AG08396 (cell line): ENCODE results near the gene KISS1R.

ENCODE experiments used
- DNase-seq: peaks from one replicate; pipeline ENCODE4 v3.0.0; 2012; ENCODE audit warnings: low spot score, mixed read lengths

The KISS1R gene

DNA sequence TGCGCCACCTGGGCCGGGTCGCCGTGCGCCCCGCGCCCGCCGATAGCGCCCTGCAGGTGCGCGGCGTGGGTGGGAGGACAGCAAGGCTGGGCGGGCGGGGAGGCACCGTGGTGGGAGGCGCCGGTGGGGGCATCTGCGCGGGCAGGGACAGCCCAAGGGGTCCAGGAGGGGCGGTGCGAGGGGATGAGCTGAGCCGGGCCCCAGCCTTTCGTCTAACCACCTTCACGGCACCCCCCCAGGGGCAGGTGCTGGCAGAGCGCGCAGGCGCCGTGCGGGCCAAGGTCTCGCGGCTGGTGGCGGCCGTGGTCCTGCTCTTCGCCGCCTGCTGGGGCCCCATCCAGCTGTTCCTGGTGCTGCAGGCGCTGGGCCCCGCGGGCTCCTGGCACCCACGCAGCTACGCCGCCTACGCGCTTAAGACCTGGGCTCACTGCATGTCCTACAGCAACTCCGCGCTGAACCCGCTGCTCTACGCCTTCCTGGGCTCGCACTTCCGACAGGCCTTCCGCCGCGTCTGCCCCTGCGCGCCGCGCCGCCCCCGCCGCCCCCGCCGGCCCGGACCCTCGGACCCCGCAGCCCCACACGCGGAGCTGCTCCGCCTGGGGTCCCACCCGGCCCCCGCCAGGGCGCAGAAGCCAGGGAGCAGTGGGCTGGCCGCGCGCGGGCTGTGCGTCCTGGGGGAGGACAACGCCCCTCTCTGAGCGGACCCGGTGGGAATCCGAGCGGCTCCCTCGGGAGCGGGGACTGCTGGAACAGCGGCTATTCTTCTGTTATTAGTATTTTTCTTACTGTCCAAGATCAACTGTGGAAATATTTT is 3.1 kb downstream of the KISS1R start:
- no peak for DNase-seq

DNA sequence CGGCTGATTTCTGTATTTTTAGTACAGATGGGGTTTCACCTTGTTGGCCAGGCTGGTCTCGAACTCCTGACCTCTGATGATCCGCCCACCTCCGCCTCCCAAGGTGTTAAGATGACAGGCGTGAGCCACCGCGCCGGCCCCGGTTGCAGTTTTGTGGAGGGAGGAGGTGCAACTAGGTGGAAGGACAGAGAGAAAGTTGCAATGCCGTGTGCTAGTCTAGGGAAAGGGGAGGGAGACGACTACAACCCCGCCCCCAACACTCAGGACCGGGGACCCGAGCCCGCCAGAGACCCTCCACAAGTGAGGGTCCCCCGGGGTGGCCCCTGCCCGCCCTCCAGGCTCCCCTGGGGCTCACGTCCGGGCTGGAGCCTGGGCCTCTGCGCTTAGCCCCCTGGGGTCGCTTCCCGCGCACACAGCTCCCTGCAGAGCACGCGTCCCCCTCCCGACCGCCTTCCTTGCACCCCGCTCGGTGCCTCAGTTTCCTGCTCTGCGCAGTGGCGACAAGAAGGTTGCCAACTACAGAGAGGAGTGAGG is 7.5 kb downstream of the KISS1R start:
- peak; percentile 20 for DNase-seq

DNA sequence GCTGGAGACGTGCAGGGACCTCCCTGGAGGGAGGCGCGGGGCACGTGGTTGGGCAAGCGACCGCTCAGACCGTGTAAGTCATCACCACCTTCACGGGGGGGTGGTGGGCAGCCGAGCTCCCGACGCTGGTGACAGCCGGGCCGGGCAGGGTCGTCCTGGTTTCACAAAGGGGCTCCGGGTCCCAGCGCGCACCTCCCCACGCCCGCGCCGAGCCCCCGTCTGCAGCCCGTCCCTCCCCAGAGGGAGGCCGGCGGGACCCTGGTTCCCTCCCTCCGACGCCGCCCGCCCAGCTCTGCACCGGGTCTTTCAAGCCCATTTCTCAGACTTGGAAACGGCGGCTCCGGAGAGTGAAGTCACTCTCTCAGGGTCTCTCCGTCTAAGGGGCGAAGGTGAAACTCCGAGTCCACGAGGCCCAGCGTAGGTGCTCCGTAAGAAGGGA is 8.0 kb downstream of the KISS1R start:
- peak; percentile 73 for DNase-seq

DNA sequence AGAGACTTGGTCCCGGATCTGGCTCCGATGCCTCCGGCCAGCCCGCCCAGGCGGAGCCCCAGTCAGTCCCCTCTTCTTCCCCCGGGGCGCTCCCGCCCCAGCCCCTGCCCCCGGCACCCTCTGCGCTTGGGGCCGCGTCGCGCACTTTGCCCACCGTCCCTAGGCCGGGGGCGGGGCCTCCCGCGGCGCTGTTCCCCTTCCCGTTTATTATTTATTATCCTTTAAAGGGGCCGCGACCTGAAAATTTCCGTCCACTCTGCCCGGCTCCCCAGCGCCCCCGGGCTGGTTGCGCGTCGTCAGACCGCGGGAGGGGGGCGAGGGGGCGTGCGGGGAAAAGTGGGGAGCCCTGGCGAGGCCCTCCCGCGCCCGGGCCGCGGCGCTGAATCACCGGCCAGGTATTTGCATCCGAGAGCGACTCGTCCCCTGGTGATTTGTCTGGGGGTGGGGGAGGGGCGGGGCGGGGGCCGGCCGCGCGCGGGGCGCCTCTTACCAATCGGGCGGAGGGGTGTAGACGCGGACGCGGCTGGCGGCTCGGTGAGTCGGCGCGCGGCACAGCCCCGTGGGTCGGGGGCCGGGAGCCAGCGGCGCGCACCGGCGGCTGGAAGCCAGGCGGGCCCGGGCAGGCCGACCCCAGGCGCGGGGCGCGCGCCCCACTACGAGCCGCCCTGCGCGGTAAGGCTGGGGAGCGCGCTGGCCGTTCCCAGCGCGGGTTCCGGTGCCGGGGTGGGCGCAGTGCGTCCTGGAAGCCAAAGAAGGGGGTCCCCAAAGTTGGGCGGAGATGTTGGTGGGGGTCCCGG is 8.6 kb downstream of the KISS1R start, which contains the start of gene ARID3A:
Gene ARID3A (plus strand): TSS at position 510 of the 797 bp plus-strand sequence. CDS start 3,494 bp downstream, outside the sequence.
- peak; percentile 95 for DNase-seq

DNA sequence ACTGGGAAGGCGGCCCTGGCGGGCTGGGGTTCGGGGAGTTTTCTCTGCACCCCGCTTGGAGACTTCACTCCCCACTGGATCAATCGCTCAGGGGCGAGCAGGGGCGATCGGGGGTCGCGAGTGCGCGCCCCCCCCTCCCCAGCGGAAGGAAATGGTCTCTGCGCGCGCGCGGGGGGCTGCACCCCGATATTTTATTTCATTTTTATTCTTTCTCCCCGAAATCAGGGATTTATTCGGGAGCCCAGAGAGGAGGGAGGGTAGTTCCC is 9.1 kb downstream of the KISS1R start:
- no peak for DNase-seq

DNA sequence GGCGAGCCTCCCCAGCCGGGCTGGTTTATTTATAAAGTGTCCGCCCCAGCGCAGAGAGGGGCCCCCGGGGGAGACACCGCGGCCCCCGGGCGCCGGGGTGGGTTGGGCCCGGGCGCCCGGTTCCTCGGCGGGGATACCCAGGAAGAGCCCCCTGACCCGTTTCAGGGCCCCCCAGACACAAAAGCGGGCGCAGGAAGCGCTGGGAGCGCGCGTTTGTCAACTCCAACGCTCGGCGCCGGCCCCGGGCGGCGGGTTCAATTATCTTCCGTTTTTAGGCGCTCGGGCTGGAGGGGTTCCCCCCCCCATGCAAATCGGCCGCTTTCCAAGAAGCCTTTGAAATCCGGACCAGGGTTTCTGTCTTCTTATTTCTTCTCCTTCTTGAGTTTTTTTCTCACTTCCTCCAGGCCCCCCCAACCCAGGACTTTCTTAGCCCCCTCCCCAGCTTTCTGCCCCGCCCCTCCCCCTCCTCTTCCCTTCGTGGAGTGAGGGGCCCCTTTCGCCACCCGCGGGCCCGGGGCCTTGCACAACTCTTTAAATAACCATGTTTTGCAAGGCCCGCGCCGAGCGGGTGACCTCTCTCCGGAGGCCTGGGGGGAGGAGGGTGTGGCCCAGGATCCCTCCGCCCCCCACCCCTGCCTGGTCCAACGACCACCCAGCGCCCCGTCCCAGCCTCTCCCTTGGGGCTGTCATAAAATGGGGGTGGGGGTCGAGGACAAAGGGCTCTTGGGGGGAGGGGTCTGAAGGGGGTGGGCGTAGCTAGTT is 9.6 kb downstream of the KISS1R start:
- peak; percentile 75 for DNase-seq

DNA sequence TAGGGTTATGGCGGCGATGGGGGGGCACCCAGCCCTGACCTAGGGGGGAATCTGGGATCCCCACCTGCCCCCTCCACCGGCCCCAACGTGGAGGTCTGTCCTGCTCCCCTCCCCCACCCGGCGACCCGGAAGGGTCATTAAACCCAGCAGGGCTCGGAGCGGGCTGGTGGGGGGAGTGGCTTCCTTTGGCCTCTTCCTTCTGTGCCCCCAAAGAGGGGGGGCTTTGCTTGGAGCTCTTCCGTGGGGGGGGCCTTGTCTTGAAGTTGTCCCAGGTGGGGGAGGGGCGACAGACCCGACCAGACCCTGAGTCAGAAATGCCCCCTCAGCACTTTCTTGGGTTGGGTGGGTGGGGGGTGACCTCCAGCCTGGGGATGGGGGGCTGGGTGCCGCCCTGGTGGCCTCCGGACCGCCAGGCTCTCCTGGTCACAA is 10.2 kb downstream of the KISS1R start:
- peak; percentile 45 for DNase-seq

DNA sequence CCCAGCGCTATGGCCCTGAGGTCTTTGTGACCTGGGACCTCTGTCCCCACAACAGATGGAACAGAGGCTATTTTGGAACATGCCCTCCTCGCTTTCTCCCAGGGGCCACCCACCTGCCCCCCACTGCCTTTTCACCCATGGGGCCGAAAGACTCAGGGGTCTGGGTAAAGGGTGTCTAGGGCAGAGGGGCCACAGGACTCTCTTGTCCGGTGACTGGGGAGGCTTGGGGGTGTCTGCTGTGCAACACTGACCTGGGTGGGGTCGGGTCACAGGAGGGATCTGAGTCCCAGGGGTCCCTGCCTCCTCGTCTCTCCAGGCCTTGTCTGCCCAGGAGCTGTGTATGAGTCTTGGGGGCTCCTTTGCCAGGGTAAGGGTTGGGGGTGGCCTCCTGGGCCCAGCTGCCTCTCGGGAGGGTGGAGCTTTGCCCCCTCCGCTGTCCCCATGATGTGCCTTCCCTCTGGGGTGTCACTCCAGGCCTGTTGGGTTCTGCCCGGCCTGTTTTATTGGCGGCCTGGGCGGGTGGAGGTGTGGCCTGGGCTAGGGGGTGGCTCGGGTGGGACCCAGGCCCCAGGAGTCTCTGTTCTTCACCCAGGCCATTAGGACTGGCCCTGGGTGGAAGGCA is 10.8 kb downstream of the KISS1R start:
- DNase-seq, result no peak

DNA sequence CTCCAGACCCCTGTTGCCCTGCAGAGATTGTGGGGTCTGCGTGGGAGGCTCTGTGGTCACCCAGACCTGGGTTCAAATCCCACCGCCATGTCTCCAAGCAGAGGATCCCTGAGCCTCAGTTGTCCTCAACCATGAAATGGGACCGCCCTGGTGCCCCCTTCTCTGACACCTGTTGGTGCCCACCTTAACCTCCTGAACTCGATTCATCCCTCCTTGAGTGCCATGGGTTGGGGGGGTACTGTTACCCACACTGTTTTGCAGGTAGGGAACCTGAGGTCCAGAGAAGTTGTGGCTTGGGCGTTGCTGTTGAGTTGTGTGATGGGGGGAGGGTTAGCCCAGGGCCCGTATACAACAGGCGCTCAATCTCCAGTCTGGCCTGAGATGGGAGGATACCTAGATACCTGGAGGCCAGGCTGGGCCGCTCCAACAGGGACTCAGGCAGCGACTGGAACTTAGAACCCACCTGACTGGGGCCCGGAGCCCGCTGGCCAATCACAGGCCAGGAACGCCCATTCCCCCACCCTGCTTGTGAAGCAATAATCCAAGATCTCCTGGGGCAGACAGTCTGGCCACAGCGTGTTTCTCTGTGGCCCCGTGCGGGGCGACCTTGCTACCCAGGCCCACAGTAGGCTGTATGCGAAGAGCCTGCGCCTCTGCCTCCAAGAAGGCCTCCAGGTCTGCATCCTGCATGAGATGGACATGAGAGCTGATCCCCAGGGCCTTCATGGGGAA is 11.5 kb downstream of the KISS1R start:
- peak; percentile 60 for DNase-seq

DNA sequence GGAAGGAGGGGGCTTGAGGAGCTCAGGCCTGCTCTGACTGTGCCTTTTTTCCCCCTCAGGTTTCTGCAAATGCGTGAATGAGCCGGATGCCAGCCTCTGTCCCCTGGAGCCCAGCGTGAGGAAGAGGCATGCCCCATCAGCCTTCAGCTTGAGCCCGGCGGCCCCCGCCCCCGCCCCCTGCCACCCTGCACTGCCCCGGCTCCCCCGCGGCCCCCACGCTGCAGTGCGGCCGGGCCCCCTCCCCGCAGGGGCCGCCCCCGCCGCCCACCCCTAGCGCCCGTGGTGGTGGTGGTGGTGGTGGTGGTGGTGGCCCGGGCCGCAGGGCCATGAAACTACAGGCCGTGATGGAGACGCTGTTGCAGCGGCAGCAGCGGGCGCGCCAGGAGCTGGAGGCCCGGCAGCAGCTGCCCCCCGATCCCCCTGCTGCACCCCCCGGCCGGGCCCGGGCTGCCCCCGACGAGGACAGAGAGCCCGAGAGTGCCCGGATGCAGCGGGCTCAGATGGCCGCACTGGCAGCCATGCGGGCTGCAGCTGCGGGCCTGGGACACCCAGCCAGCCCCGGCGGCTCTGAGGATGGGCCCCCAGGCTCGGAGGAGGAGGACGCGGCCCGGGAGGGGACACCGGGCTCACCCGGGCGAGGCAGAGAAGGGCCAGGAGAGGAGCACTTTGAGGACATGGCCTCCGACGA is 12.2 kb downstream of the KISS1R start:
- DNase-seq, result no peak

DNA sequence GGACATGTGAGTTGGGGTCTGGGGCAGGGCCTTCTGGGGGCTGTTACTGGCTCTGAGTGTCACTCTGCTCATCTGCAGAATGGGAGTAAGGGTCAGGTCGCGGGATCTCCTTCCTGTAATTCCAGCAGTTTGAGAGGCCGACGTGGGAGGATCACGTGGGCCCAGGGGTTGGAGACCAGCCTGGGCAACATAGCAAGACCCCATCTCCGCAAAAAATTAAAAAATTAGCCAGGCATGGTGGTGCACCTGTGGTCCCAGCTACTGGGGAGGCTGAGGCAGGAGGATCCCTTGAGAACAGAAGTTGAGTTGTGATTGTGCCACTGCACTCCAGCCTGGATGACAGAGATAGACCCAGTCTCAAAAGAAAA is 12.7 kb downstream of the KISS1R start:
- no peak for DNase-seq

DNA sequence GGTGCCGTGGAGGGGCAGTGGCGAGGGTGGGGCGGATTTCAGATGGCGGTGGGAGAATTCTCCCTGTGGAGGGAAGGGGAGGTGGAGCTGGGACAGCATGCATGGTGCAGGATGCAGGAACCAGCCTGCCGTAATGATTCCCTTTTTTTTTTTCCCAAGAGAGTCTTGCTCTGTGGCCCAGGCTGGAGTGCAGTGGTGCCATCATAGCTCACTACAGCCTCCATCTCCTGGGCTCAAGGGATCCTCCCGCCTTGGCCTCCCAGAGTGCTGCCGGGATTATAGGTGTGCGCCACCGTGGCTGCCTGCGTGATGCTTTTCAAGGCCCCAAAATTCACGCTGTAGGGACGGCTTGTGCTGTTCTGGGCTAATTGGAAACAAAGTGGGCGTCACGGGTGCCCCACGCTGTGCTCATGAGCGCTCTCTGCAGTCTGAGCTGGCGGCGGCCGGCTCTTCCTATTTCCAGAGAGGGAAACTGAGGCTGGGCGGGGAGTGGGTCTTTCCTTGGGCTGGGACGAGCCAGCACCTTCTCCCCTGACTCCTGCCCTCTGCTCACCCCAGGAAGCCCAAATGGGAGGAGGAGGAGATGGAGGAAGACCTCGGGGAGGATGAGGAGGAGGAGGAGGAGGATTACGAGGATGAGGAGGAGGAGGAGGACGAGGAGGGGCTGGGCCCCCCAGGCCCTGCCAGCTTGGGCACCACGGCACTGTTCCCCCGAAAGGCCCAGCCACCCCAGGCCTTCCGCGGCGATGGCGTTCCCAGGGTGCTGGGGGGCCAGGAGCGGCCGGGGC is 14.9 kb downstream of the KISS1R start:
- DNase-seq, result no peak

DNA sequence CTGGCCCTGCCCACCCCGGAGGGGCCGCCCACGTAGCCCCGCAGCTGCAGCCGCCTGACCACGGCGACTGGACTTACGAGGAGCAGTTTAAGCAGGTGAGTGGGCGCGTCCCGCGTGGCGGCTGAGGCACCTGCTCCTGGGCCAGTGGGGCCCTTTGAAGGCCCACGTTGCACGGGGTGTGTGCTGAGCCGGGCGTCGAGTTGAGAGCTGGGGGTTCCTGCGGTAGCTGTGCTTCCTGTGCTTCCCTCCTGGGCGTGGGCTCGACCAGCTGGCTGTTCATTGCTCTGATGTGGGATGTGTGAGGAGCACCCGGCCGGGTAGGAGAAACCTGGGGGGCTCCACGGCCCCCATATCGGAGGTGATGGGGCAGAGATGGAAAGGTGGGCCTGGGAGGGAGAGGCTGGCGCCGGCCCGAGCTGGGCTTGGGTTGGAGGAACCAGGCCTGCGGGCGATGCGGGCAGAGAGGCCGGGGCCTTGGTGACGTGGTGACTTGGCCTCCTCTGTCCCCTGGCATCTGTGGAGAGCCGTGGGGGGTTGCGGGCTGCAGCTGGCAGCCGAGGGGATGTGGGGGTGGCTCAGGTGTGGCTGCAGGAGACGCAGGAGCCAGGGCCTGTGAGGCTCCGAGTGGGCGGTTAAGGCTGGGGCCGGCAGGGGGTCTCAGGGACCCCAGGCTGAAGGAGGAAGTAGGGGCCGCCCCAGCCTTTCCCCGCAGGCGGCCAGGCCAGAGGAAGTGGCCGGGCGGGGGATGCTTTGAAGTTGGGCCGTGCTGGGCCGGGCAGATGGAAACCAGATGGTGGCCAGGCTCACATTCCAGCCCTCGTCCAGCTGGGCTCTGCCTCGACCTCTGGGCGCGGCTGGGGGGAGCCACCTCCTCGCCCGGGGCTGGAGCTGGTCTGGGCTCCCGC is 15.8 kb downstream of the KISS1R start:
- peak; percentile 97 for DNase-seq

DNA sequence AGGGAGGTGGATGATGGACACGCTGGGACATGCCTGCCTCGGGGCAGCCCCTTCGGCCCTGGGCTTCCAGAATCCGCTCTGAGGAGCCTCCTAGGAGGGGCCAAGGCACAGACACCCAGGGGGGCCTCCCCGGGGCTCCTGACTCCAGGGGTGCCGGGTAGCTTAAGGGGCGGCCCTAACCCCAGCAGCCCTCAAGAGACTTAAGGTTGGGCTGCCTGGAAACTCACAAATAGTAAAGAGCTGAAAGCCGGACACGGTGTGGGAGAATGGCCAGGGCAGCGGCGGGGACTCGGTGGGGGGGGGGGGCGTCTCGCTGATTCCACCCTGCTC is 16.4 kb downstream of the KISS1R start:
- no peak for DNase-seq

DNA sequence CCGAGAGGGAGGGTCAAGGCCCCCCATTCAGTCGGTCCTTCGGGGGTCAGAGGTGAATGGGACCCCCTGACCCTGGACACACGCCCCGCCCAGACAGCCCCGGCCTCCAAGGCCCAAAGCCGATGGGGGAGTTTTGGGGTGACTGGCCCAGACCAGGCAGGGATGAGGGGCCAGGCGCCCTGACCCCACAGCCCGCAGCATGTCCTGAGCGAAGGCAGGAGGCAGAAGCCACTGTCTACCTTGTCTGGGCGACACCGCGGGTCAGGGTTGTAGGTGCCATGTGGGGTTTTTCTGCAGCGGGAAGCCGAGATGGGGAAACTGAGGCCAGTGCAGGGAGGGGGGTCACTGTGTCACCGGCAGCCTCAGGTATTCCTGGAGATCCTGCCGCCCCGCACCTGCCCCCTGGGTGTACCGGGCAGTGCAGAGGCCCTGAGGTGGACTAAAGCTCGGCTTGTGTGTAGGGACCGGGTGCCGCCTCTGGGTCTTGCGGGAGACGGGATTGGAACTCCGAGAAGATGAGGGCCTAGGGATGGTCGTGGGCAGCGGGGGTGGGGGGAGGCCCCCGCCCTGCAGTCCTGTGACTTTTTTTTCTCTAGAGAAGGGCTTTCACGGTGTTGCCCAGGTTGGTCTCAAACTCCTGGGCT is 17.2 kb downstream of the KISS1R start:
- DNase-seq, result no peak

DNA sequence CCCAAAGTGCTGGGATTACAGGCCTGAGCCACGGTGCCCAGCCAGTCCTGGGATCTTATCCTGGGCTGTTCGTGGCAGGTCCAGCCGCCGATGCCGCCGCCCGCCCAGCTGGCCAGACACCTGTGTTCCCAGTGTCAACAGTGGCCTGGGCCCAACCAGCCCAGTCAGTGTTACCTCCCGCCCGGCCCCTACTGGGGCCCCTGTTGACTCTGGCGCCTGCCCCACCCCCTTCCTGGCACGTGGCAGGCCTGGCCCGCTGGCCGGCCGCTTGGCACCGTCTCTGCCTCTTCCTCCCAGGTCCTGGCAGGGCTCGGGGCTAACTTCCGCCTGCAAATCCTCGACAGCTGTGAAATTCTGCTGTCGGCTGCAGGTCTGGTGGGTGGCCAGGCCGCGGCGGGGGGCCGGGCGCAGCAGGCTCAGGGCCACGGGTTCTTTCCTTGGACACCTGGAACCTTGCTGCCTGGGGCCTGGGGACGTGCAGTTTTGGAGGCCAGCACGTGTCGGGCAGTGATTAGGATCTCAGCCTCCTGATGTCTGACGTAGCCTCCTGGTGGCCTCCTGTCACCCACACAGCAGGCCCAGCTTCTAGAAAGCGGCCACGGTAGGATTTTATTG is 17.8 kb downstream of the KISS1R start:
- DNase-seq, result no peak

DNA sequence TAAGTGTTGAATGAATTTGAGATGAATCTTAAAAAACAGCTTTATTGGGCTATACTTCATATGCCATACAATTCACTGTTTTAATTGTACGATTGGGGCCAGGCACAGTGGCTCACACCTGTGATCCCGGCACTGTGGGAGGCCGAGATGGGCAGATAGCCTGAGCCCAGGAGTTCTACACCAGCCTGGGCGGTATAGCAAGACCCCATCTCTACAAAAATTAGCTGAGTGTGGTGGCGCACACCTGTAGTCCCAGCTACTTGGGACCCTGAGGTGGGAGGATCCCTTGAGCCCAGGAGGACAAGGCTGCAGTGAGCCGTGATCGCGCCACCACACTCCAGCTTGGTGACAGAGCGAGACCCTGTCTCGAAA is 19.0 kb downstream of the KISS1R start:
- DNase-seq, result no peak

DNA sequence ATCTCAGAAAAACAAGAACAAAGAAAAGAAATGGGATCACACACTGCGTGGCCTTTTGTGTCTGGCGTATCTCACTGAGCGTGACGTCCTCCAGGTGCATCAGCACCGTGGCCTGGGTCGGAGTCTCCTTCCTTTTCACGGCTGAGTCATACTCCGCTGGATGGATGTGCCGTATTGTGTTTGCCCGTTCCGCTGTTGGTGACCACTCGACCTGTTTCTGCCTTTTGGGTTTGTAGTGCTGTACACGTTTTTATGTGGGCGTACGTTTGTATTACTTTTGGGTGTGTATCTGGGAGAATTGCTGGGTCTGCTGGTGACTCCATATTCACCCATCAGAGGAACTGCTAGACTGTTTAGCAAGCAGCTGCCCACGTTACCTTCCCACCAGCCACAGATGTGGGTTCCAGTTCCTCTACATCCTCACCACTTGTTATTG is 20.1 kb downstream of the KISS1R start:
- DNase-seq, result no peak
